CD4-positive, alpha-beta memory T cell (primary cell): Measurements from ENCODE around the gene GTF2H2C_2.
"Not testable (repeated sequence)": the region's sequence is repeated elsewhere in the genome, so short reads cannot be mapped to it uniquely, and the experiment has no call there.

Experiments
- CTCF ChIA-PET: fragments of 350-600 bp; sonication (Branson Sonifier 250); formaldehyde crosslinking; loops from one replicate; lab custom pipeline; 2021; ENCODE audit warnings: inconsistent platforms; ENCODE audit not compliant: partially characterized antibody; lab: Charles Lee
- POLR2A ChIA-PET: fragments of 350-600 bp; sonication (Branson Sonifier 250); formaldehyde crosslinking; loops from one replicate; lab custom pipeline; 2021; ENCODE audit not compliant: partially characterized antibody; lab: Charles Lee
- DNase-seq, 5 donors: peaks; one replicate each; pipeline versions ENCODE4 v3.0.0 to v3.0.0-alpha.2; 2020 to 2022; ENCODE audit warnings: mixed read lengths in 1 of 5
- H3K27ac ChIP-seq: one replicate; pipeline ENCODE4 v1.7.0; 2013; ENCODE audit warnings: low read depth, low read length
- H3K27me3 ChIP-seq: 2 replicates; pipeline ENCODE4 v1.7.0; 2013; ENCODE audit warnings: mild to moderate bottlenecking, low read length, moderate library complexity; ENCODE audit not compliant: insufficient read depth
- H3K36me3 ChIP-seq: 2 replicates; pipeline ENCODE4 v1.7.0; 2013; ENCODE audit warnings: mild to moderate bottlenecking, low read length, moderate library complexity; ENCODE audit not compliant: insufficient read depth
- H3K4me1 ChIP-seq: 2 replicates; pipeline ENCODE4 v1.7.0; 2013; ENCODE audit warnings: mild to moderate bottlenecking, low read length, moderate library complexity; ENCODE audit not compliant: insufficient read depth
- H3K4me3 ChIP-seq, 2 donors: one replicate each; pipeline ENCODE4 v1.7.0; 2013; ENCODE audit warnings: low read length in 2 of 2, mild to moderate bottlenecking in 1 of 2
- H3K9me3 ChIP-seq, 2 donors: one replicate each; pipeline ENCODE4 v1.7.0; 2013; ENCODE audit warnings: low read length in 2 of 2, control low read depth in 1 of 2; ENCODE audit not compliant: control insufficient read depth in 1 of 2
- H3K27ac Mint-ChIP-seq, 7 donors: one replicate each; pipeline ENCODE4 v1.8.0; 2020 to 2021; ENCODE audit warnings: mixed read lengths in 7 of 7, mild to moderate bottlenecking in 6 of 7, inconsistent platforms in 3 of 7, moderate library complexity in 3 of 7
- H3K27me3 Mint-ChIP-seq, 2 donors: one replicate each; pipeline ENCODE4 v1.8.0; 2020 to 2021; ENCODE audit warnings: mixed read lengths in 2 of 2
- H3K36me3 Mint-ChIP-seq, 2 donors: one replicate each; pipeline ENCODE4 v1.8.0; 2020 to 2021; ENCODE audit warnings: mixed read lengths in 2 of 2, inconsistent platforms in 1 of 2, mild to moderate bottlenecking in 1 of 2
- H3K4me1 Mint-ChIP-seq, 4 donors: one replicate each; pipeline ENCODE4 v1.8.0; 2020 to 2021; ENCODE audit warnings: mixed read lengths in 4 of 4, mild to moderate bottlenecking in 1 of 4
- H3K4me3 Mint-ChIP-seq, 8 donors: one replicate each; pipeline ENCODE4 v1.8.0; 2020 to 2021; ENCODE audit warnings: mixed read lengths in 8 of 8, mild to moderate bottlenecking in 7 of 8, moderate library complexity in 6 of 8, inconsistent platforms in 3 of 8
- H3K9me3 Mint-ChIP-seq, 8 donors: one replicate each; pipeline ENCODE4 v1.8.0; 2020 to 2021; ENCODE audit warnings: mixed read lengths in 8 of 8, mild to moderate bottlenecking in 5 of 8, inconsistent platforms in 3 of 8, moderate library complexity in 1 of 8
- intact Hi-C: fragments of 100-400 bp; cut with micrococcal nuclease; formaldehyde crosslinking; loops from one replicate; pipeline ENCODE4 v1.15.1; 2023

GTF2H2C_2 gene

DNA sequence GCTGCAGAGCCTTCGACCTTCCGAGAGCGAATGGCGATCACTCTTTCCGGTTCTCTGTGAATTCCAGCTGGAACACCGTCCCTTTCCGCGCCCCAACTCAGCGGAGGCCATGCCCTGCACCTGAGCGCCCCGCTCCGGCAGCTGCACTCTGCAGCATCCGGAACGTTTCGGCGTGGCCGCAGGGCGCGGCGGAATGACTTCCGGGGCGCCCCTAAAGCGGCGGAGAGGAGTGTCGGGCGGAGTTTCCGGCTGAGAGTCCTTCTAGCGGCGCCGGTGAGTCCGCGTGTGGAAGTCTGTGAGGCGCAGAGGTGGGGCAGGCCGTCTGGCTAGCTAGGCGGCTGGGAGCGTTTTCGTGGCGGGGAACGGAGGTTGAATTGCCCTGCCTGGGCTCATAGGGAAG, at the start of gene GTF2H2C_2:
GTF2H2C_2 (plus strand) TSS at position 252 of the 400 bp plus-strand sequence.
- H3K27me3 Mint-ChIP-seq, H3K4me3 Mint-ChIP-seq, H3K4me3 ChIP-seq, H3K4me1 ChIP-seq, H3K36me3 ChIP-seq, DNase-seq, intact Hi-C loops, H3K36me3 Mint-ChIP-seq, H3K27me3 ChIP-seq, H3K4me1 Mint-ChIP-seq, CTCF ChIA-PET, H3K27ac Mint-ChIP-seq, POLR2A ChIA-PET, H3K27ac ChIP-seq, H3K9me3 Mint-ChIP-seq, H3K9me3 ChIP-seq: not testable (repeated sequence)

- intact Hi-C loops, CTCF ChIA-PET, H3K9me3 Mint-ChIP-seq, H3K4me1 Mint-ChIP-seq, H3K9me3 ChIP-seq, H3K27me3 Mint-ChIP-seq, H3K4me3 ChIP-seq, H3K36me3 ChIP-seq, H3K36me3 Mint-ChIP-seq, H3K27me3 ChIP-seq, POLR2A ChIA-PET, H3K27ac ChIP-seq, H3K4me1 ChIP-seq: not testable (repeated sequence)
- DNase-seq: peak; percentile 38 to 77 (median 63)
- peak overlapping the region; percentile 51 to 85 (median 80) for H3K4me3 Mint-ChIP-seq
- H3K27ac Mint-ChIP-seq: peak overlapping the region in 4 of 7 donors; percentile 42 to 87 (median 65)
Observed at GRCh38 chr5:70400984-70401686, 14.0 kb upstream of the GTF2H2C_2 start.

- H3K27ac ChIP-seq, H3K27ac Mint-ChIP-seq, H3K27me3 Mint-ChIP-seq, H3K4me1 Mint-ChIP-seq, H3K4me3 ChIP-seq, POLR2A ChIA-PET, H3K27me3 ChIP-seq, H3K36me3 ChIP-seq, H3K9me3 ChIP-seq, H3K36me3 Mint-ChIP-seq, CTCF ChIA-PET, intact Hi-C loops, H3K4me3 Mint-ChIP-seq, H3K9me3 Mint-ChIP-seq, DNase-seq, H3K4me1 ChIP-seq: not testable (repeated sequence)
Observed at GRCh38 chr5:70421322-70421721, 6.2 kb downstream of the GTF2H2C_2 start.

DNA sequence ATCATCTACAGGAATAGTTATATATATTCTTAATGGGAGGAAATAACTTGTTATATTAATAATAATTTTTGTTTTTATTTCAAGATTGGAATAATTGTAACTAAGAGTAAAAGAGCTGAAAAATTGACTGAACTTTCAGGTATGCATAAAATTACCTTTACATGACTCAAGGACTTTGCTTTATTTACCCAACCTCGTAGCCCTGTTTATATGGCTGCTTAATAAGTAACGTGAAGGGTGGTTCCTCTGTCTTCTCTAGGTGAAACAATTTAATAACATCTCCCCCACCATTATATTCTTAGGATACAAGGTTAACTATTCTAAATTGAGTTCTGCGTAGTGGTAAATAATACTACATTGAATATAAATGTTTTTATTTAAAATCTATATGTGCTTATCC, 8.0 kb downstream of the GTF2H2C_2 start:
- H3K27me3 ChIP-seq, H3K27ac Mint-ChIP-seq, H3K36me3 Mint-ChIP-seq, H3K9me3 ChIP-seq, intact Hi-C loops, H3K36me3 ChIP-seq, H3K4me1 Mint-ChIP-seq, DNase-seq, H3K4me3 Mint-ChIP-seq, POLR2A ChIA-PET, CTCF ChIA-PET, H3K4me1 ChIP-seq, H3K9me3 Mint-ChIP-seq, H3K27ac ChIP-seq, H3K4me3 ChIP-seq, H3K27me3 Mint-ChIP-seq: not testable (repeated sequence)

DNA sequence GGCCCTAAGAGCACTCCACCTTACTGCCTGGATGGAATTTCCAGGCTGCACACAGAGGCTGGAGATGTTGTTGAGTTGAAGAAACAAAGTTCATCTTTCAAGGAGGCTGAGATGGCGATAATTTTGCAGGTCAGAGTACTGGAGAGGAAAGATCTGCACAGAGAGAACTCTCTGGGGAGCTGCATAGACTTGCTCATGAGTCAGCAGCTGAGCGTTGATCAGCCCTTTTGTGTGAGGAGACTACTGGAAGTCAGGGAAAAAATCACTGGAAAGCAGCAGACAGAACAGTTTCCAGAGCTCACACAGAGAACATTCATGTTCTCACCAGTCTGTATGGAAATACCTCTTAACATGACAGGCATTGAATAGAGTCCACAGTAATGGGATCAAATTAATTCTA, 23.4 kb downstream of the GTF2H2C_2 start:
- H3K36me3 Mint-ChIP-seq, H3K27me3 ChIP-seq, H3K27ac Mint-ChIP-seq, DNase-seq, H3K27ac ChIP-seq, POLR2A ChIA-PET, H3K9me3 Mint-ChIP-seq, H3K9me3 ChIP-seq, CTCF ChIA-PET, H3K27me3 Mint-ChIP-seq, H3K4me1 Mint-ChIP-seq, intact Hi-C loops, H3K4me3 Mint-ChIP-seq, H3K4me3 ChIP-seq, H3K36me3 ChIP-seq, H3K4me1 ChIP-seq: not testable (repeated sequence)

DNA sequence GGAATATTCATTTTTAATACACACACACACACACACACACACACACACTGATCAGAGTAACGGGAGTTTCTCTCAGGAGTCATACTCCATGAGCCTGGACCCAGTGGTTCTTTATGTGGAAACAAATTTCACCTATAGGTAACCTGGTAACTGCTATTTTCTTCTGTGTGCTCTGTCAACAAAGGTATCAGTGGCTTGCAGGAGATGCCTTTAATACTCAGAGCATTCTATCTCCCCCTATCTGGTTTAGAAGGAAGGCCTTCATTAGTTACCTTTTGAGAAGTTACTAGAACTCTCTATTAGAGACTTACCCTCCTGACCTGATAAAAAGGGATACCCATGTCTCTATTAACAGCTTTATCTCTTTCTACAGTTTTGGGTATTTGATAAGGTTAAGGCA, 34.4 kb downstream of the GTF2H2C_2 start:
- H3K27me3 Mint-ChIP-seq, intact Hi-C loops: not testable (repeated sequence)

GRCh38 chr5:70451249-70451984, 36.2 kb downstream of the GTF2H2C_2 start:
- H3K36me3 Mint-ChIP-seq, H3K4me1 Mint-ChIP-seq, H3K27me3 ChIP-seq, H3K9me3 Mint-ChIP-seq, intact Hi-C loops, POLR2A ChIA-PET, H3K4me3 Mint-ChIP-seq, H3K36me3 ChIP-seq, H3K4me1 ChIP-seq, H3K9me3 ChIP-seq, CTCF ChIA-PET, H3K4me3 ChIP-seq, H3K27me3 Mint-ChIP-seq, DNase-seq, H3K27ac ChIP-seq, H3K27ac Mint-ChIP-seq: not testable (repeated sequence)

More for the DNA sequence above, 34.4 kb downstream of the GTF2H2C_2 start:
- H3K9me3 ChIP-seq, H3K36me3 Mint-ChIP-seq, POLR2A ChIA-PET, H3K27me3 ChIP-seq, H3K36me3 ChIP-seq, H3K27ac Mint-ChIP-seq, H3K4me1 Mint-ChIP-seq, H3K4me3 Mint-ChIP-seq, H3K27ac ChIP-seq, H3K4me1 ChIP-seq, H3K9me3 Mint-ChIP-seq, DNase-seq, H3K4me3 ChIP-seq, CTCF ChIA-PET: not testable (repeated sequence)
